Osteoblast (primary cell): ENCODE measurements around the gene NPSR1. TPM values are rescaled to one million over a fixed set of nuclear protein-coding genes. Genes with fewer than 3 reads are reported as not detected.

Experiments
- DNase-seq: peaks from one replicate; pipeline ENCODE4 v3.0.0; 2011; ENCODE audit warnings: low spot score, mixed read lengths; ENCODE audit not compliant: insufficient read length; ENCODE audit errors: missing footprints
- H2AFZ ChIP-seq: 2 replicates; pipeline ENCODE4 v1.6.0; 2011; ENCODE audit warnings: mild to moderate bottlenecking, low read length
- H3K27ac ChIP-seq: 2 replicates; pipeline ENCODE4 v1.5.1; 2011; ENCODE audit warnings: mild to moderate bottlenecking, low read depth, low read length, moderate library complexity
- H3K27me3 ChIP-seq: 2 replicates; pipeline ENCODE4 v1.6.0; 2012; ENCODE audit warnings: mild to moderate bottlenecking, control low read depth, inconsistent platforms, low read length, moderate library complexity; ENCODE audit not compliant: insufficient read depth
- H3K36me3 ChIP-seq: 2 replicates; pipeline ENCODE4 v1.5.1; 2011; ENCODE audit warnings: mild to moderate bottlenecking, low read length, control low read depth, moderate library complexity; ENCODE audit not compliant: insufficient read depth
- H3K4me1 ChIP-seq: 2 replicates; pipeline ENCODE4 v1.5.1; 2011; ENCODE audit warnings: mild to moderate bottlenecking, low read length, control low read depth, moderate library complexity; ENCODE audit not compliant: insufficient read depth
- H3K4me2 ChIP-seq: 2 replicates; pipeline ENCODE4 v1.6.0; 2011; ENCODE audit warnings: mild to moderate bottlenecking, low read length; ENCODE audit not compliant: insufficient read depth
- H3K4me3 ChIP-seq: fragments of 200-600 bp; sonication (generic); 3 replicates; pipeline ENCODE4 v1.5.1; 2012; ENCODE audit warnings: mild to moderate bottlenecking, low read length, inconsistent platforms; ENCODE audit not compliant: insufficient read depth
- H3K79me2 ChIP-seq: 2 replicates; pipeline ENCODE4 v1.6.0; 2012; ENCODE audit warnings: mild to moderate bottlenecking, low read length, control low read depth, inconsistent platforms; ENCODE audit not compliant: insufficient read depth
- H3K9me3 ChIP-seq: 2 replicates; pipeline ENCODE4 v1.5.1; 2011; ENCODE audit warnings: low read depth, low read length, control low read depth
- H4K20me1 ChIP-seq: 2 replicates; pipeline ENCODE4 v1.6.0; 2012; ENCODE audit warnings: mild to moderate bottlenecking, low read length, control low read depth; ENCODE audit not compliant: insufficient read depth
- CTCF ChIP-seq: IDR thresholded peaks from 2 replicates; pipeline ENCODE4 v1.5.1; 2011; ENCODE audit warnings: mild to moderate bottlenecking, low read depth, low read length, moderate library complexity; ENCODE audit errors: extremely low read depth
- total RNA-seq: library from RNA; depleted of rRNA; stranded (reverse); fragments of >200 nt; gene quantifications from 2 replicates; pipeline ENCODE4 v1.2.3, GENCODE V29; 2012

Gene NPSR1
- total RNA-seq, 1 donor, result not detected

DNA sequence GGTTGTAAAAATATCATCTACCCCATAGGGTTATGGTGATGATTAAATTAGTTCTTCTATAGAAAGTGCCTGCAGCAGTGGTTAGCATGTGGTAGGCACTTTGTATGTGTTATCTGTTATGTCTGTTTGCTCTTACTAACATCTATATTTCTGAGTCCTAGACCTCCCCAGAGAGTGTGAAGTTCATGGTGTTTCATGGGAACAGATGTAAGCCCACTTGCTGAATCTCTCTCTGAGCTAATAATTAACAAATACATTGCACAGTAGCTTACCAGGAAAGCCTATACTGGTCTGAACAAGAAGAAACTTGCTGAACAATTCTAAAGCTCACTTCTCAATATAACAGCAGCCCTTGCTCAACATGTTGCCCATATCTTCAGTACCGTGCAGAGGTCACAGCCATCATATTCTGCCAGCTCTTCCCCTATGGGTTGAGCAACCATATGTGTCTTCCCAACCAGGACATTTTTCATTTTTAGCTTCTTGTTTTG is 100.1 kb downstream of the NPSR1 start:
- Histone ChIP-seq H3K4me1 (no peaks in the 10 kb centered on the region), H4K20me1 (no peaks in the 10 kb centered on the region), H3K36me3 (no peaks in the 10 kb centered on the region), H3K4me2 (no peak overlapping the region), H3K79me2 (no peaks in the 10 kb centered on the region), H3K9me3 (no peaks in the 10 kb centered on the region), H3K4me3 (no peak overlapping the region), H3K27ac (no peak overlapping the region), H3K27me3 (no peaks in the 10 kb centered on the region), H2AFZ (no peak overlapping the region)
- no peak for DNase-seq
- TF ChIP-seq CTCF, result no peak

DNA sequence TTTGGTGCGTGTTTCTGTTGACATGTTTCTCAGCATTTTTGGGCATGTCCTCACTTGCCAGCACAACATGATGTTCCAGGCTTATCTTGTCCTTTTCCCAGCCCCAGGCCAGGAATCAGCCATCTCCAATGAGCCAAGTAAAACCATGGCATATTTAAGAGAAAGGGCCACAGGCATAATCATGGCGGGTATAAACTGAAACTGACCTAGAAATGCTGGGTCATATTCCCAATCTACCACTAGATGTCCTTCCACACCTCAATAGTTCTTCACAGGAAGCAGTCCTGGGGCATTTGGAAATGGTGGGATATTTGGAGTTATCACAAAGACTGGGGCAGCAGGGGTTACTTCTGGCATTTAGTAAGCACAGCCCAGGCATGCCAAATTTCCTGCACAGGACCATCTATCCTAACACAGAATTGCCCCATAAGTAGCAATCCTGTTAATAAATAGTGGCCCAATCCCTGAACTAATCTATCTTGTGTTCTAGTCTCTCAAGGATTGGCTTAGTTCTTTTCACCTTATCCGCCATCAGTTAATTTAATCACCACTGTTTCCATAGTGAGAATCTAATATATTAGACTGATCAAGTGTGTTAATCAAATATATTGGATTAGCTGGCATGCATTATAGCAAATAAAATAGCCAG is 101.6 kb downstream of the NPSR1 start:
- no peak for DNase-seq
- Histone ChIP-seq H3K36me3 (no peaks in the 10 kb centered on the region), H3K27ac (no peak overlapping the region), H3K4me3 (no peak overlapping the region), H3K4me2 (peak overlapping the region; percentile 54), H3K27me3 (no peaks in the 10 kb centered on the region), H2AFZ (peak overlapping the region; percentile 86), H3K4me1 (no peaks in the 10 kb centered on the region), H4K20me1 (no peaks in the 10 kb centered on the region), H3K79me2 (no peaks in the 10 kb centered on the region), H3K9me3 (no peaks in the 10 kb centered on the region)
- peak; percentile 64 for TF ChIP-seq CTCF

- H3K4me3 ChIP-seq, result no peak overlapping the region
- no peaks in the 10 kb centered on the region for H3K27me3 ChIP-seq
- no peak overlapping the region for H3K27ac ChIP-seq
- no peak for DNase-seq
- no peak overlapping the region for H3K4me2 ChIP-seq
- no peak for TF ChIP-seq CTCF
- H4K20me1 ChIP-seq, result no peaks in the 10 kb centered on the region
- H3K79me2 ChIP-seq, result no peaks in the 10 kb centered on the region
- H2AFZ ChIP-seq, result no peak overlapping the region
- H3K4me1 ChIP-seq, result no peaks in the 10 kb centered on the region
- no peaks in the 10 kb centered on the region for H3K36me3 ChIP-seq
- H3K9me3 ChIP-seq, result no peaks in the 10 kb centered on the region
These were observed 102.3 kb downstream of the NPSR1 start for GRCh38 chr7:34760271-34760670.

- Histone ChIP-seq H3K27ac (no peak overlapping the region), H3K79me2 (no peaks in the 10 kb centered on the region), H3K9me3 (no peaks in the 10 kb centered on the region), H2AFZ (no peak overlapping the region), H3K27me3 (no peaks in the 10 kb centered on the region), H4K20me1 (no peaks in the 10 kb centered on the region), H3K4me3 (no peak overlapping the region), H3K4me1 (no peaks in the 10 kb centered on the region), H3K4me2 (no peak overlapping the region), H3K36me3 (no peaks in the 10 kb centered on the region)
- no peak for TF ChIP-seq CTCF
- no peak for DNase-seq
These were observed 103.2 kb downstream of the NPSR1 start for GRCh38 chr7:34761206-34761605.
